MM.1S (cell line): ENCODE measurements around the gene UNC93B1.
A peak's percentile ranks its signal among the peaks of the same experiment; 100 is the strongest.

Source experiments
- DNase-seq: peaks from one replicate; pipeline ENCODE4 v3.0.0-alpha.2; 2015
- H2AFZ ChIP-seq: fragments of 300-600 bp; sonication (generic); 2 replicates; pipeline ENCODE4 v1.6.0; 2016; ENCODE audit warnings: antibody characterized with exemption, low read length
- H3F3A ChIP-seq: fragments of 300-600 bp; sonication (generic); 2 replicates; pipeline ENCODE4 v1.6.1; 2016; ENCODE audit warnings: mild to moderate bottlenecking, antibody characterized with exemption, low read length, moderate library complexity, mixed read lengths; ENCODE audit not compliant: insufficient read depth
- H3K27ac ChIP-seq: fragments of 300-600 bp; sonication (generic); 2 replicates; pipeline ENCODE4 v1.5.1; 2016; ENCODE audit warnings: mild to moderate bottlenecking, low read length
- H3K27me3 ChIP-seq: fragments of 300-600 bp; sonication (generic); replicated peaks from 2 replicates; pipeline ENCODE4 v1.6.0; 2016; ENCODE audit warnings: low read length; ENCODE audit not compliant: insufficient read depth
- H3K36me3 ChIP-seq: fragments of 300-600 bp; sonication (generic); replicated peaks from 2 replicates; pipeline ENCODE4 v1.6.1; 2016; ENCODE audit warnings: mild to moderate bottlenecking, low read length, mixed read lengths; ENCODE audit not compliant: insufficient read depth
- H3K4me1 ChIP-seq: fragments of 300-600 bp; sonication (generic); 2 replicates; pipeline ENCODE4 v1.6.1; 2016; ENCODE audit warnings: low read length, mixed read lengths
- H3K4me2 ChIP-seq: fragments of 300-600 bp; sonication (generic); 2 replicates; pipeline ENCODE4 v1.6.0; 2016; ENCODE audit warnings: low read depth, low read length
- H3K4me3 ChIP-seq: fragments of 300-600 bp; sonication (generic); 2 replicates; pipeline ENCODE4 v1.5.1; 2016; ENCODE audit warnings: low read length, mixed read lengths
- H3K79me2 ChIP-seq: fragments of 300-600 bp; sonication (generic); 2 replicates; pipeline ENCODE4 v1.6.1; 2016; ENCODE audit warnings: mixed run types, low read length, mixed read lengths
- H3K9ac ChIP-seq: fragments of 300-600 bp; sonication (generic); 2 replicates; pipeline ENCODE4 v1.6.1; 2016; ENCODE audit warnings: low read length, mixed read lengths
- H3K9me2 ChIP-seq: fragments of 300-600 bp; sonication (generic); replicated peaks from 2 replicates; pipeline ENCODE4 v1.6.1; 2016; ENCODE audit warnings: mild to moderate bottlenecking, low read length, mixed read lengths; ENCODE audit not compliant: insufficient read depth
- H3K9me3 ChIP-seq: fragments of 300-600 bp; sonication (generic); replicated peaks from 2 replicates; pipeline ENCODE4 v1.6.1; 2016; ENCODE audit warnings: mild to moderate bottlenecking, low read length, mixed read lengths; ENCODE audit not compliant: insufficient read depth
- H4K20me1 ChIP-seq: fragments of 300-600 bp; sonication (generic); 2 replicates; pipeline ENCODE4 v1.6.1; 2016; ENCODE audit warnings: mild to moderate bottlenecking, low read length, moderate library complexity, mixed read lengths; ENCODE audit not compliant: insufficient read depth
- CTCF ChIP-seq: fragments of 300-600 bp; sonication (generic); IDR thresholded peaks from 2 replicates; pipeline ENCODE4 v1.5.1; 2016; ENCODE audit warnings: antibody characterized with exemption, low read length, mixed read lengths
- EZH2 ChIP-seq: fragments of 300-600 bp; sonication (generic); optimal IDR thresholded peaks from 2 replicates; pipeline ENCODE3; 2017; ENCODE audit warnings: low read depth, mild to moderate bottlenecking, antibody characterized with exemption, low read length, mixed read lengths
- EZH2phosphoT487 ChIP-seq: fragments of 300-600 bp; sonication (generic); IDR thresholded peaks from 2 replicates; pipeline ENCODE4 v1.6.1; 2018; ENCODE audit warnings: antibody characterized with exemption, low read length

Gene UNC93B1

GRCh38 chr11:68002938-68003845 lies 705 bp downstream of the UNC93B1 start:
- H3K9ac ChIP-seq, result peak overlapping the region; percentile 82
- H3K9me3 ChIP-seq, result no peaks in the 10 kb centered on the region
- no peaks in the 10 kb centered on the region for H3K27me3 ChIP-seq
- H3K27ac ChIP-seq, result peak overlapping the region; percentile 89
- no peaks in the 10 kb centered on the region for H4K20me1 ChIP-seq
- peaks cover 48% of the 10 kb centered on the region for H3K4me1 ChIP-seq
- H3F3A ChIP-seq, result peaks cover 47% of the 10 kb centered on the region
- peak overlapping the region; percentile 76 for H3K4me2 ChIP-seq
- H2AFZ ChIP-seq, result no peak overlapping the region
- H3K36me3 ChIP-seq, result no peaks in the 10 kb centered on the region
- H3K79me2 ChIP-seq, result peaks cover 45% of the 10 kb centered on the region
- peak; percentile 77 for DNase-seq
- H3K9me2 ChIP-seq, result no peaks in the 10 kb centered on the region
- H3K4me3 ChIP-seq, result peak overlapping the region; percentile 86
- TF ChIP-seq EZH2 (no peak), EZH2phosphoT487 (no peak), CTCF (no peak)

GRCh38 chr11:68002575-68002937 lies 1.3 kb downstream of the UNC93B1 start:
- peak; percentile 61 for DNase-seq
- no peak for TF ChIP-seq EZH2phosphoT487
- TF ChIP-seq EZH2, result no peak
- no peak for TF ChIP-seq CTCF
- Histone ChIP-seq H3F3A (peaks cover 47% of the 10 kb centered on the region), H2AFZ (no peak overlapping the region), H4K20me1 (no peaks in the 10 kb centered on the region), H3K9me3 (no peaks in the 10 kb centered on the region), H3K36me3 (no peaks in the 10 kb centered on the region), H3K9me2 (no peaks in the 10 kb centered on the region), H3K4me3 (peak overlapping the region; percentile 86), H3K9ac (peak overlapping the region; percentile 82), H3K4me2 (peak overlapping the region; percentile 76), H3K27me3 (no peaks in the 10 kb centered on the region), H3K27ac (peak overlapping the region; percentile 89), H3K4me1 (peaks cover 48% of the 10 kb centered on the region), H3K79me2 (peaks cover 52% of the 10 kb centered on the region)

- H3K9me2 ChIP-seq, result no peaks in the 10 kb centered on the region
- H3K27me3 ChIP-seq, result no peaks in the 10 kb centered on the region
- no peak overlapping the region for H3K4me2 ChIP-seq
- TF ChIP-seq EZH2 (no peak), CTCF (no peak), EZH2phosphoT487 (no peak)
- no peaks in the 10 kb centered on the region for H4K20me1 ChIP-seq
- no peak overlapping the region for H3K4me3 ChIP-seq
- peaks cover 50% of the 10 kb centered on the region for H3F3A ChIP-seq
- H3K36me3 ChIP-seq, result no peaks in the 10 kb centered on the region; the same call in 1 of the 2 replicates
- H3K4me1 ChIP-seq, result peaks cover 53% of the 10 kb centered on the region
- H3K27ac ChIP-seq, result no peak overlapping the region
- H3K9me3 ChIP-seq, result no peaks in the 10 kb centered on the region
- no peak overlapping the region for H3K9ac ChIP-seq
- peaks cover 68% of the 10 kb centered on the region for H3K79me2 ChIP-seq
- no peak overlapping the region for H2AFZ ChIP-seq
- no peak for DNase-seq
Observed at GRCh38 chr11:67999704-68000103, 4.2 kb downstream of the UNC93B1 start.
